Measurements from ENCODE around the gene KBTBD13.

Gene KBTBD13

GRCh38 chr15:65052956-65053355 is 23.6 kb upstream of the KBTBD13 start:
- DNase-seq, result no peak

- DNase-seq, result peak; percentile 76
These were observed 22.0 kb upstream of the KBTBD13 start for GRCh38 chr15:65054333-65055200.

GRCh38 chr15:65055201-65055870 is 21.2 kb upstream of the KBTBD13 start:
- DNase-seq, result no peak

- DNase-seq, result no peak
These were observed 20.4 kb upstream of the KBTBD13 start for GRCh38 chr15:65056106-65056505.

DNA sequence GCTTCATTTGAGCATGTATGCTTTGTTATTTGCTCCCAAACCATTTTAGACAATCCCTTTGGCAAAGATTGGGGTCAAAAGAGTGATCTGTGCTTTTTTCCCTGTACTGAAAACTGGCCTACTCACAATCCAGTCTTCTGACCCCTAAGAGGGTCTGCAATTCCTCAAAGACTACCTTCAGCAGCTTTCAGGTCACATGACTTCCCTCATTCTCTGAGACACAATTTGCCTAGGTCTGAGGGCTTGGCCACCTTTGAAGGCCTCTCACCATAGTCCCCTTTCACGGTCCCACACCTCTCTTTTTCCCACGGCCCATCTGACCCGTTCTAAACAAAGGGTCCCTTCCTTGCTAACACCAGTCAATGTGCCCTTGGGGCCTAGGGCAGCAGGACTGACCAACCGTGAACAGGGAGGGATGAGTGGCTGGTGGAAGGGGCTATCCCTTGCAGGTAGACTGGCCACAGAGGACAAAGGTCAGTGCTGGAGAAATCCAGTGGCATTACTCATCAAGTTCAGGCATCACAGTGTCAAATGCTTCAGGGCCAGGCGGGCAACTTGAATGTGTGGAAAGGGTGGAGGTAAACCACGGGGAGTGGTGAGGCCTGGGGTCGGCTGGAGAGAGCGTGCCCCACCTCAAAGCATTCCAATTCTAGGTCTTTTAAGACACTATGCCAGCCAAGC is 19.5 kb upstream of the KBTBD13 start:
- no peak for DNase-seq

GRCh38 chr15:65057549-65057940 is 19.0 kb upstream of the KBTBD13 start:
- no peak for DNase-seq

- DNase-seq, result no peak
These were observed 17.9 kb upstream of the KBTBD13 start for GRCh38 chr15:65058394-65059368.

- no peak for DNase-seq
These were observed 17.2 kb upstream of the KBTBD13 start for GRCh38 chr15:65059369-65059750.

- peak; percentile 15 for DNase-seq
These were observed 16.5 kb upstream of the KBTBD13 start for GRCh38 chr15:65059931-65060596.

DNA sequence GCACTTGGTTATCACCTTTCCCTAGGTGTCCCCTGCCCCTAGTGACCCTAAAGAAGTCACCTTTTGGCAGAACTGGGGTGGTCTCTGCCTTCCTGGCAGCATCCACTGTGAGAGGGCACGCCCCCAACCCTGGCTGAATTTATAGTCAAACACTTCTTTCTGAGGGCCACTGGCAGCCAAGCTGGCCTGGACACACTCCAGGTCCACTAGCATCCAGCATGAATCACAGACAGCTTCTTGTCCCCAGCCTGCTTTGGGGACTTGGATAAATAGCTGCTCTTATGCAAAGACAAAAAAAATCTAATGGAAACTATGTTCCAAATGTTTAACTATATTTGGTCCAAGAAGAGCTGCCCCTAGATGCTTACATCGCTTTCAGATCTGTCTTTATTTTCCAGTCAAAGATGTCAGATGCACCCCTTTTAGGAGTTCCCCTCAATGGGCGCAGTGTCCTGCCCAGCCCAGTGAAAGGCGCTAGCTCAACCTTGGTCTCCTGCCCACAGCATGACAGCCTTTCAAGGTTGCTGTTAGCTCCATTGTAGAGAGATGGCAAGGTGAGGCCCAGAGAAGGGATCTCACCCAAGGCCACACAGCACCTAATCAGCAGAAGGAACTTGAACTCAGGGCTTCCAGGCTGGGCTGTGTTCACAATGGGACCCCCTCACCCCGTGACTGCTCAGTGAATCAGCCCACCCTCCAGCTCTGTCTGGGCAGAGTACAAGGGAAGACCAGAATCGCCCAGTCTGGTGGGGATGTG is 15.7 kb upstream of the KBTBD13 start:
- DNase-seq, result no peak

- DNase-seq, result no peak
These were observed 14.5 kb upstream of the KBTBD13 start for GRCh38 chr15:65062061-65062460.

DNA sequence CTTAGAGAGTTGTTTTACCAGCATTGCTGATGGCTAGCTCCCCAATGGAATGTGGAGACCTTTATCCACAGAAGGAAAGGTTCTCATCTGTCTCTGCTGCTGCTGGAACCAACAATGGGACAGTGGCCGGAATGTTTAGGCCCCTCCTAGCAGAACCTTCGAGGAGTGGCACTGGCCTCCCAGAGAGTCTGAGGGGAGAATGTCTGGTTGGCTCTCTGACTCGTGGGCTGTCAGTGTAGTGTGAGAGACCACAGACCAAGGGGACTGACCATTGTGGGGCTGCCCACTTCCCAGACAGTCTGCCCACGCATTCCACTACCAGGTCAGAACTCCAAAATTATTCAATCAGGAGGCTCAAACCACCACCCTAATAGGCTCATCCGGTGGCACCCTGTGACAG is 13.8 kb upstream of the KBTBD13 start:
- DNase-seq, result no peak

DNA sequence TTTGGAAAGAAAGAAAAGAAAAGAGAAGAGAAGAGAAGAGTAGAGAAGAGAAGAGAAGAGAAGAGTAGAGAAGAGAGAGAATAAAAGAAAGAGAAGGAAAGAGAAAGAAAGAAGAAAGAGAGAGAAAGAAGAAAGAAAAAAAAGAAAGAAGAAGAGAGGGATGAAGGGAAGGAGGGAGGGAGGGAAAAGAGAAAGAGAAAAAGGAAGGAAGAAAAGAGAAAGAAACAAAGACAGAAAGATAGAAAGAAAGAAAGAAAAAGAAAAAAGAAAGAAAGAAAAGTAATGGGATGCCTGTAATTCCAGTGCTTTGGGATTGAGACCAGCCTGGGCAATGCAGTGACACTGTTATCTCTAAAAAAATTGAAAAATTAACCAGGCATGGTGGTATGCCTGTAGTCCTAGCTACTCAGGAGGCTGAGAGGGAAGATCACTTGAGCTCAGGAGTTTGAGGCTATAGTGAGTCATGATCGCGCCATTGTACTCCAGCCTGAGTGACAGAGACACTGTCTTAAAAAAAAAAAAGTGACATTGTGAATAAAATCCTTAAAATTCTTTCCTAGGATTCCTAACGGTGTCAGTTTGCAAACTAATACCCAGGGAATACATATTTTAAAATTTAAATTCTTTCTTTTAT is 10.4 kb upstream of the KBTBD13 start:
- DNase-seq, result no peak

- no peak for DNase-seq
These were observed 9.8 kb upstream of the KBTBD13 start for GRCh38 chr15:65066635-65067316.

DNA sequence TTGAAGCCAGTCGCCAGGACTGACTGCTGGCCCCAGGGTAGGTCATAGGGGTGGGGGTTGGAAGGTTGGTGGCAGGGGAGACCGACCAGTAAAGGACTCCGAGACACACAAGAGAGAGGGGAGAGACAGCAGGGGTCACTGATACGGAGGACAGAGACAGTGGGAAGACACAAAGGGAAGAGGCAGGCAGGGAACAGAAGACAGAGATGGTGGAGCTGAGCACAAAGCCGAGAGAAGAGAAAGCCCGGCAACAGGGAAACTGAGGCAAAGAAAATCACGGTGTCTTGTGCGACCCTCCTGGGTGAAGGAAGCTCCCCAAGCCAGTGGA is 9.3 kb upstream of the KBTBD13 start:
- DNase-seq, result no peak

DNA sequence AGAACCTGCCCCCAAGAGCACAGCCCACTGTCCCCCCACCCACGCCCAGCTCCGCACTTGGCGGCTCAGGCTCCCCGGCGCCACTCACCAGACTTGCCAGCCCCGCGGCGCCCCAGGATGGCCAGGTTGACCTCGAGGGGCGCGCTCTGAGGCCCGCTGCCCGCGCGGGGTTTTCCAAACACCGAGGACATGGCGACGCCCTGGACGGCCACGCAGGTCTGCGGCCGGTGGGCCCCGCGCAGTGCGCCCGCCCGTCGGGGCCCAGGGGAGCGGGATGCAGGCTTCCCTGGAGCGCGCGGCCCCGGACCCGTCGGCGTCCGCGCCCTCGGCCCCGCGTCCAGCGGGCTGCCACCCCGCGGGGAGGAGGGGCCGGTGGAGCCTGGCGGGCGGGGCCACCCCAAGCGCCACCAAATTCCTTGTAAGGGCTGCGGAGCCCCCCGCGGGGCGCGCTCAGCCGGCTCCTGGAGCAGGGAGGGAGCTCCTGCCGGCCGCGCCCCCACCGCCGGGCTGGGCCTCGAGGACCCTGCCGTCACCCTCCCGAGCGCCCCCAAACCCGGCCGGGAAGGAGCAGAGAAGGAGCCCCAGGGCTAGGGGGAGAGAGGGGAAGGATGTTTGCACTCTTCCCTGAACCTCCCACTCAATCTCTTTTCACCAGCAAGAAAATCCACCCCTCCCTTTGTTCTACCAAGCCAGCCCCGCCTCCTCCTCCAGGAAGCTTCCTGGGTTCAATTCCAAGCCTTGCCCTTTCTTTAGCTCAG is 8.7 kb upstream of the KBTBD13 start, which contains the start of gene RASL12:
Gene RASL12, minus strand, starts transcription at position 347 of the 758 bp plus-strand sequence. Its CDS starts 156 bp downstream, at position 191.
- DNase-seq, result no peak

DNA sequence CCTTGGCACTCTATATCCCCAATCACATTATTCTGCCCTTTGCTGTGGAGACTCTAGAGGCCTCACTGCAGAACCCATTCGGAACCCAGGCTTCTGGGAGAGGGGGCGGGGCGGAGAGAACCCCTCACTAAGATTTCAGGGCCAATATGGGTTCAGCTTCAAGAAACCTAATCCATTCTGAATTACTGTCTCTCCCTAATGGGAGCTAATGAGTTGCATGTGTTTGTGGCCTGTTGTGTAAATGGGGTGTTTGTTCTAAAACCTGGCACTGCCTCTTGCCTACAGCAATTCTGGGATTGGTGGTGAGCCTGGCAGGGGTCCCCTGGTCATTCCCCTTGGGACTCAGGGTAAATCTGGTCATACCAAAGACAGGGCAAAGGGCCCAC is 8.2 kb upstream of the KBTBD13 start:
- DNase-seq, result no peak

DNA sequence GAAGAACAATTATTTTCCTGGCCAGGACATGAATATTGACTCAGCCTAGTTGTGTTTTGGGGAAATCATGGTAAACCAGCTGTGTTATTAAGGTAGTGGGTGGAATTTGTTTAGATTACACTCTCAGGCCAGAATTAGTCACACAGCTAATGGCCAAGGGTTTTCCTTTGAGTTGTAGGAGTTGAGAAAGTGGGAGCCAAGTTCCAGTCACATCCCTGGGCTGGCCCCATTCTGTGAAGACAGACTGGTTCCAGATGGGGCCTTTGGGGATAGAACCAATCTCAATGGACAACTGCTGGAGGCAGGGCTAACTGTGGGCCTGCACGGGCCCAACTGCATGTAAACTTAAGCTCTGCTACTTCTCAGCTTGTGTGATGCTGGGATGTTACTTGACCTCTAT is 7.4 kb upstream of the KBTBD13 start:
- DNase-seq, result peak; percentile 11

DNA sequence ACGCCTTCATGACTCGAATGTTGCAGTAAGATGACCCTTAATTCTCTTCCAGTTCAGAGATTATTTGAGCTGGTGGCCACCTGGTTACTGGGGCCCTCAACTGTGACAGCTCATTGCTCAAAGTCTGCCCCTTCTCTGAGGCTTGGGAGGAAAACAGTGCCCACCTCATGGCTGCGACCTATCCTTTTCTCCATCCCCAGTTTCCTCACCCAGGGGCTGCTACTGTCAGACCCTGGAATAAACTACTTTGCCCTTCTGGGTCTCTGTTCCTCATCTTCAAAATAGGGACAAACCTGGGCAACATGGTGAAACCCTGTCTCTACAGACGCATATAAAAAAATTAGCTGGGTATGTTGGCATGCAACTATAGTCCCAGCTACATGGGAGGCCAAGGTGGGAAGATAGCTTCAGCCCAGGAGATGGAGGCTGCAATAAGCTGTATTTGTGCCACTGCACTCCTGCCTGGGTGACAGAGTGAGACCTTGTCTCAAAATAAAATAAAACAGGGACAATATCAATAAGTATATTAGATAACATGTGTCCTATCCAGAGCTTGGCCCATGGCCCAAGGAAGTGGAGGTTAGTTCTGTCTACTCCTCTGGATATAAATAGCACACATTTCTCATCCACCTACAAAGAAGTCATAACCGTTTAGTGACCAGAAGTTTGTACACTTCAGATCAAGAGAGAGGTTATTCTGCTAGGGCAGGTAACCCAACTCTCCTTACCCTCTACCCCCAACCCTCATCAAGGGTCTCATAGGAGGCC is 6.6 kb upstream of the KBTBD13 start:
- no peak for DNase-seq
